HG03025 (cell line): ENCODE data around the gene L3MBTL4.
"Not testable (repeated sequence)": the region's sequence is repeated elsewhere in the genome, so short reads cannot be mapped to it uniquely, and the experiment has no call there.

ENCODE experiments used
- ATAC-seq: cut with Tn5 transposase; IDR thresholded peaks from one replicate; pipeline ENCODE4 v1.9.1; 2021; ENCODE audit warnings: mild to moderate bottlenecking, moderate library complexity; ENCODE audit not compliant: unreplicated experiment, low FRiP score

Gene L3MBTL4

DNA sequence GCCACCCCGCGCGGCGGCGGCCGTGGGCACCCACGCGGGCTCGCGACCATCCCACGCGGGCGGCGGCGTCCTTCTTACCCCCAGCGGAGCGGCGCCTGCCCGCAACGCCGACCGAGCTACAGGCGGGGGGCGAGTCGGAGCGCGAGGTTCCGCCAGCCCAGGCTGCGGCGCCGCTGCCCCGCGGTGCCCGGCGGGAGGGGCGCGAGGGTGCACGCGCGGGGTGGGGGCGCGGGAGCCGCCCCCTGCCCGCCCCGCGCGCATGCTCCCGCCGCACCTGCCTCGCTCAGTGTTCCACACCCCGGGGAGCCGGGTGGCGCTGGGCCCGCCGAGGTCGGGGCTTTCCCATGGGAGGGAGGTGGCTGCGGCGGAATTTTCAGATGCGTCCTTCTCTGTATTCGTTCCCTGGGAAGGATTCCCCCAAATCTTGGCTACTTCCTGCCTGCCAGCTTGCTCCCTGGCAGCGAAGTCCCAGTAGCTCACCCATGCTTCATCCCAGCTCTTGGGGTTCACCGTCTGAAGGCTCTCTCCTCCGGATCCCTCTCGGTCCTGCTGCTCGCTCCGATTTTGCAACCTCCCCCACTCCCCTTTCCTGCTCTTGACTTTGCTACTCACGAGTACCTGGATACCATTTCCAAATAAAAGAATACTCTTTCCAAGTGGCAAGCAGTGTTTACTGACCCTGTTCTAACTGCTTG lies at the start of gene L3MBTL4:
L3MBTL4 (minus strand) TSS at position 189 of the 695 bp plus-strand sequence. CDS start 103,286 bp downstream, outside the sequence.
- ATAC-seq = peak; percentile 46

DNA sequence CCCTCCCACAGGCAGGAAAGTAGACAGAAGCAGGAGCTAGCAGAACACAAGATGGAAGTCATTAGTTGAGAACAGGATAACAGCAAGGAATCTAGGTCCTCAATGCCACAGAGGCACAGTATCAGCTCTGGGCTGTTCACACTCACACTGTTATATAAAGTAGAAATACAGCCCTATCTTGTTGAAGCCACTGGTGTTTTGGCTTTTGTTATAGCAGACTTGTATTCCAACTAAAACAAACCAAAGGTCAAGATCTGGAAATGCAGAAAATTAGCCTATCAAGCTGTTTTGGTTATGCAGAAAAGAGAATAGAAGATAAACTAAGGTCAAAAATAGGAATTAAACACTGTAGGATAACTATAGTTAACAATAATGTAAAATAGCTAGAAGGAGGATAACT lies 37.5 kb upstream of the L3MBTL4 start:
- ATAC-seq = no peak

DNA sequence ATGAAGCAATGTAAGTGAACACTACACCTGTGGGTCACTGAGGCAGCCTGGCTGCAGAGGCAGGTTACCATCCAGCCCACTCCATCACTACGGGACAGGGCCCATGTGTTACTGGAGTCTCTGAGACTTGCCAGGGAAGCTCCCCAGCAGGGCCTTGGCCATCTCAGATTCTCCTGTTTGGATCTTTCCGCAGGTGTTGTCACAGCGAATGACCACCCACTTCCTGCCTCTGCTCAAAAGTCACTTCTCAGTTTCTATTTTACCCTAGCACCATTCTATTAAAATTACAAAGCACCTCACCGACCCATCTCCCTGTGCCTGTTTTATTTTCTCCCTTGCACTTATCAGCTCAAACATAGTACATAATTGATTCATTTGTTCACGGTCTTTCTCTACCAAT lies 34.5 kb upstream of the L3MBTL4 start:
- no peak for ATAC-seq

DNA sequence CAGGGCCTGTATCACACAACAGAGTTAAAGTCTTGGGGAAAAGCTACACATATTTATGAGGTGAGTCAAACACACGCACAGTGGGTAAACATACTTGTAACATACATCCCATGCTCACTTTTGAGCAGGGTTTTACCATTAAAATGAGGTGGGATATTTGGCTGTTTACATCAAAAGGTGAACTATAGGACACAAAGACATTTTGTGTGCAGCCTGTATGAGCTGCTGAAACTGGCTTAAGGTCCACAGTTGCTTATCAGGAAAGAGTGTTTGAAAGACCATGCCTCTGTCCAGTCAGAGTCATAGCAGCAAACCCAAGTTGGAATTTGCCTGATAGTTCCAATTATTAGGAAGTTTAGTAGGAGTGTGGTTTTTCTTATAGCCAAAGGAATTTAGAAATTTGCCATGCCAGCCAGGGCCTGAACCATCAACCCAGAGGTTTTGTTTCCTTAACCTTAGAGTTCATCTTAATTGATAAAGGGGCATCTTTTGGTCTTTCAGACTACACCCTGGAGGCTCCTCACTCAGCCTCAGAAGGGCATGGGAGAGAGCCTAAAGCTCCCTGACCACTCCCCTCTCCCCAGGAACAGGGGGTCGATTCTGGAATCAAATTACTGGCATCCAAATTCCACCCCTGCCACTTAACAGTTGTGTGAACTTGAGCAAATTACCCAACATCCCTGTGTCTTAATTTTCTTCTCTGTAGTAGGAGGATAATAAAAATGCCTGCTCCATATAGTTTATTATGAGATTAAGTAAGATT lies 29.9 kb upstream of the L3MBTL4 start:
- no peak for ATAC-seq

DNA sequence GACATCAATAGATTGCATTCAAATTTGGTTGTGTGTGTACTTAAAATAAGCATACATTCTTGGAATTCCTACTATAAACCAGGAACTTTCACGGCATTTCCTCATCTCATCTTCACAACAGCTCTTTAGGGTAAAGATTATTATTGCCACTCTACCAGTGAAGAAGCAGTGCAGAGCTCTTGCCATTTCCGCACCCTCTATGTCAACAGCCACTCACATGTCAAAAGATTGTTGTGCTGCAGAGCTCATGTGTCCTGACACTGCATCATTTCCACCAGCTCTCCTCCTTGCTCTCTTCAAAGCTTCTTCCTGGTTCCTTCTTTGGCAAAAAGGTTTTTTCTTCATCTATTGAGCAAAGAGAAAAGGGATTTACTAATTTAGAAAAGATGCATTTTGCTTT lies 26.5 kb upstream of the L3MBTL4 start:
- ATAC-seq = no peak

DNA sequence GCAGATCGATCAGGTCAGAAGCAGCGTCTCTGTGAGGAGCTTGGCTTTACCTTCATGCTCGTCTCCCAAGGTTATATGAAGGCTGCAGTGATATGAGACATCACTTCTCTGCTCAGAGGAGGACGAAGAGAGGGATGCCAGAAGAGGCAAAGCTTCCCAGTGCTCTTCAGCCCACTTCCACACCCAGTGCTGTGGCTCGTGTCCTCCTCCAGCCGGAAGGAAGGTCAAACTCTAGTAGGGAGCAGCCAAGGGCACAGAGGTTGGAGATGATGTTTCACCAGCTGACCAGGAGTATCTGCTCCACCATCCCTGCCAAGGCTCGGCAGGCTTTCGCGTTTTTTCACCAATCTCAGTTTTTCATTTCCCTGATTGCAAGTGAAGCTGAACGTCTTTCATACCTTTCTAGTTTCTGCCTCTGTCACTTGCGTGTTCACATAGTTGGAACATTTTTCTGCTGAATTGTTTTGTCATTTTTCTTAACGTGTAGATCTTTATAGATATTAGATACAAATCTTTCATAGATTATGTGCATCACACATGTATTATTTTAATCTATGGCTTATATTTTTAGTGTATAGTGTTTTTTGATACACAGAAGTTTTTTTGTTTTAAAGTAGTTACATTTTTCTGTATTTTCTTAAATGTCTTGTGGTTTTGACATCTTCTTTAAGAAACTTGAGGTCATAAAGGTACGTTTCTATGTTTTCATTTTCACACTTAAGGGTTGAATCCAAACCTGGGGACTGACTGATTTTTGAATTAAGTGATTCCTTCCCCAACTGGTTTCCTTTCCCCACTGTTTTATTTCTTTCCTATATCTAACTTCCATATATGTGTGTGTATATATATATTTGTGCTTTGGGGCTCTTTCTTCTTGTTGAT lies 23.5 kb upstream of the L3MBTL4 start:
- no peak for ATAC-seq

DNA sequence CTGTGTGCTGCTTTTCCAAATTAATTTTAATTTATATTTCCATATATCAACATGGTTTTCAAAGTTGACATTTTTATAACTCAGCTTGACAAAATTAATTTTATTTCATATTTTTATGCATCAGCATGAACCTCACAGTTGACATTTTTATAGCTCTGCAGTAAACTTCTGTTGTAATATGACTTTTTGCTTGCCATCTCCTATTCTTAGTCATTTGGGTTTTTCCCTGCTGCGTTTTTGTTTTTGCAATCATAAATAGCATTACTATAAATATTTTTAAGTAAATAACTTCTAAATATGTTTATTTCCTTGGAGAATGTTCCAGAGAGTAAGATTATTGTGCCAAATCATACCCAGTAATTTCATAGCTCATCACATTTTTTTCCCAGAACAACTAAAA lies 21.0 kb upstream of the L3MBTL4 start:
- no peak for ATAC-seq

DNA sequence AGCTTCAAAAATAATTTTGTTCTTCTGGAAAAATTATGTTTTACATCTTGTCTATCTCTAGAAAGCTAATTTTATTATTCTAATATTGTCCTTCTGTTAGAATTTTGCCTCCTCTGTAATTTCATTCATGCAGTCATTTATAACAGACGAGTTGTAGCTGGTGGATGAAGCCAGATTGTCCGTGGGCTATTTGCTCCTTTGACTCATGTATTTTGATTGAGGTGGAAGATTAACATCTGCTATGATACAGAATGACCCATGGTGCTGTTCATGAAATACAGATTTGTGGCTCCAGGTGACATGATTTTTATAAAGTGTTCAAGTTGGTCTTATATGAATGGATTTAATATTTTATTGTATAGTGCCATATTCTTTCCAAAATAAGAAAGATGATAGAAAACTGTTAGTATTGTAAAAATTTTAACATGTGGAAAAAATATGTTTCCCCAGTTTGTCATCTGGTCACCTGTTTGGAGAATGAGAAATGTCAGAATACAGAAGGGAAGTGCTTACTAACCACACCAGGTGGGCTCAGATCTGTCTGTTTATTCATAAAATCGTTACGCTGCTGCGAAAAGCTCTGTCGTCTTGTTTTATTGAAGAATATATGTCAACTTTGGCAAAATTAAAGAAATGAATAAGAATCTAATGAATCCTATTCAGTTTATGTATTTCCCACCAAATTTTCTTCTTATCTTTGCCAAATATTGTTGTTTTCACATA lies 20.4 kb upstream of the L3MBTL4 start:
- ATAC-seq = no peak

DNA sequence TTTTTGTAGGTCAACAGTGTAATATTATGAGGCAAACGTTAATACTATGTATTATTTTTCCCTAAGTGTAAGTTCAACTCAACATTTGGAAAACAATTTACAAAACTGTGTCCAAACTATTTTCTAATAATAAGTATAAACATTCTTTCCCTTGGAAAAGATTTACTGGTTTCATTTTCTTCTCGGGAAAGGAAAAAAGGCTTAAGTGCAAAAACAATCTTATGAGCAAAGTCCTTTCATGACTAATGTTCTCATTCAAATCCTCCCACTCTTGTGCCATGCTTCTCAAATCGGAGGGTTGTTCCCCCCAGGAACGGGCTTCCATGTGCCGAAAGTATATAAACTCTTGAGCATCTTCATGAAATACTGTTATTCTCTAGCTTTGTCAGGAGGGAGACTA lies 19.8 kb upstream of the L3MBTL4 start:
- no peak for ATAC-seq

DNA sequence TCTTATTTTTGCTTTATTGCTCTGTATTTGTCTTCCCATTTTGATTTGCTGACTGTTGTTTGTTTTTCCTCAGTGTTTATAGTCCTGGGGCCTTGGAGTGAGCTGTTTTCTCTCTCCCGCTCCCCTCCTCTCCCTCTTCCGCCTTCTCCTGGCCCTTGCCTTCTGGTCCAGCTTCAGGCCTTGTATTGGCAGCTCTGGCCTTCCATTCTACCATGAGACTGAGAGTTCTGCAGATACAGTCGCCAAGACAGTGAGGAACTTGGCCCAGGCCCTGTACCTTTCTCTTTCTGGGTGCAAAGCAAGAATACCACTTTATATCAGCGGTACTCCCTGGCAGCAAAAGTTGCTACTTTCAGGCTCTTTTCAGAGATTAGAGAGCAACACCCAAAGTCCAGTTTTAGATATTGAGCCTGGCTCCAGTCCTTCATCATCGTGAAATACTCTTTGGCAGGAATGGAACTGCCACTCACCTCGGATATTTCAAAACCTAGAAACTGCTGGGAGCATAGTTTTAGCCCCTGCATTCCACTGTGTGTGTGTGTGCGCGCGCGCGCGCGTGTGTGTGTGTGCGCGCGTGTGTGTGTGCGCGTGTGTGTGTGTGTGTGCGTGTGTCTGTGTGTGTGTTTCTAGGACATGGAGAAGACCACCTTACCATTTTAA lies 17.1 kb upstream of the L3MBTL4 start:
- no peak for ATAC-seq

DNA sequence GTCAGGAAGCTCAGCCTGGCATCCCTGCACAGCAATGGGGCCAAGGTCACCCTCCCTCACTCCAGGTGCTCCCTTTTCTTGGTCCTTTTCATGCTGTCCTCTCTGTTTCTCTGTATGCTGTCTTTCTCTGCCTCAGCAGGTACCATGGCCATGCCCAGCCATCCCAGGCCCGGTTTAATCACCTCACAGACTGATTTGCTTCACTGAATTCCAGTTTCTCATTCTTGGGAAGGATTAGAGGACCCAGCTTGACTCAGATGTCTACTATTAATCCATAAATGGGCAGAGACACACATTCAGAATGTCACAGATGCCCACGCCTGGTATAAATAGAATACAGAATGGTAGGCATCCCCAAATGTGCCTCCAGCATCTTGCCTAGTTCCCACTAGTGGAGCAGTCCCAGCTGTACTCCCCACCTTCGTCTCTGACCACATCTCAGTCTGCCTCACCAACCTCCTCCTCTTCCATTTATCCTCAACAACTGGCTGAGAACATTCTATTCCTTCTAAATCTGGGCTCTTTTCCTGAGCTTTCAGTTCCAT lies 14.2 kb upstream of the L3MBTL4 start:
- no peak for ATAC-seq

DNA sequence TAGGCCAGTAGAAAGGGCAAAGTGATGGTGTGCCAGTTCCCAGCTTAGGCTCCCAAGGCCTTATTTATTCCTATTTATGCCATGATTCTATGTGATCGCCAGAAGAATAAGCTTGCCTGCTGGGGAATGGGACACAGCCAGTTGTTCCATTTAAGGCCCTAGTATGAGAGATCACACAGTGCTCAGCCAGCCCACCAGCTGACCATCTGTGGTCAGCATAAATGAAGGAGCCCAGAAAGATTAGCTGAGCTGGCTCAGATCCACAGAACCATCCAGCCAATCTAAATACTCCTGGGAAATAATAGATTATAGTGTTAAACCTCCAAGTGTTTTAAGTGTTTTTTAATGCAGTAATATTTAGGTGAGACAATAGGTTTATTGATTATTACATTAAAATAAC lies 12.6 kb upstream of the L3MBTL4 start:
- no peak for ATAC-seq

DNA sequence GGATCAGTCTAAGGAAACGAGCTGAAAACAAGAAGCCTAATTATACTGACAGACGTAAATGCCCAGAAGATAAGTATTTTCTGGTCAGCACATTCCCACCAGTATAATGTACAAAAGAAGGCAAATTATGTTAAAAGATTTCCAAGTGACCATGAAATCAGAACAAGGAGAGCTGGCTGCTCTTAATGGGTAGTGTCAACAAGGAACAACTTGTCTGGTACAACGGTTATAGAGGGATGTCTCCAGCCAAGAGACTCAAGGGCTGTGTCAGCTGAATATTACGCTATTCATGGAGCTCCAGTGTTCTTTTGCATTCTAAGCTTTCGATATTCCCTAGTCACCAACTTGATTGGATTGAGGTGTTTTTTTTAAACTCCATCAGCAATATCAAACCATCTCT lies 8.6 kb upstream of the L3MBTL4 start:
- no peak for ATAC-seq

DNA sequence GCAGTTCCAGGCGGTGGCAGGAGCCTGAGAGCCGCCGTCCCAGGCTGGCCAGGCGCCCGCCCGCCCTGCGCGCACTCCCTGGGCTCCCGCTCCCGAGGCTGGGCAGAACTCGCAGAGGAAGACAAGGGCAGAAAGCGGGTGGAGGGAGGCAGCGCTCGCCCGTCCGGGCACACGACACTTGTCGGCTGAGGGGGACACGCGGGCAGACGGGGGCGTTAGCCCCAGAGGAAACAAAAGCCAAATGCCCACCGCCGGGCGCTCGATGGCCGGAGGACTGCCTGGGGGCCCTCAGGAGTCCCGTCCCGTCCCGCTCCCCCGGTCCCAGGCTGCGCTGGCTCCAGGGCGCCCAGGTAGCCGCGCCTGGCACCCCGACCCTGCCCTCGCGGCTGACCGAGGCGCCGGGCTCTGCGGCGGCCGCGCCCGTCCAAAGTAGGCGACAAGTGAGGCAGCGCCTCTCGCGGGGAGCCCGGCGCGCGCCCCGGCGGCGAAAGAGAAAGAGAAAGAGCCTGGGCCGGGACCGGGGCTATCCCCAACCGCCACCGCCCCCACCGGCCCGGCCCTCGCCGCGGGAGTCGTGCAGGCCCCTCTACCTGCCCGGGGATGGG lies 491 bp downstream of the L3MBTL4 start:
- ATAC-seq = peak; percentile 80

DNA sequence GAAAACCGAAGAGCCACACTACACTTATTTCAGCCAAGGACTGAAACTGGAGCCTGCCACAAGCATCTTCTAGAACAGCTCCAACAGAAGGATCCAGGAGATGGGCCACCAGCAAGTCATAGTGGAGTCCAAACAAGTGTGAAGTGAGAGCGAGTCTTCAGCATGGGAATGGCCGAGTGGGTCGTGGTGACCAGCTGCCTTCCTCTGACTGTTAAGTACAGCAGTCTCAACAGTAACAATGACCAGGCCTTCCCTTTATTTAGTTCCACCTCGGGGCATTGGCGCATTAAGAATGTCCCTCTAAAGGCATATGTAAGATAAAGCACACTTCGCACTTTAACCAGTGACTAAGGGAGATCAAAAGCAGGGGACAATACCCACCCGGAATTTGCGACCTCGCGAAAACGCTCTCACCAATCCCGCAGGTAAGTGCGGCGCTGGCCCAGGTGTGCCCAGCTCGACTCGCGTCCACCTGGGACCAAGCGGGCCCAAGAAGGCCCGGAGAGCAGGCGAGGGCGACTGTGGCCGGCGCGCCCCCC lies 1.1 kb downstream of the L3MBTL4 start:
- no peak for ATAC-seq

DNA sequence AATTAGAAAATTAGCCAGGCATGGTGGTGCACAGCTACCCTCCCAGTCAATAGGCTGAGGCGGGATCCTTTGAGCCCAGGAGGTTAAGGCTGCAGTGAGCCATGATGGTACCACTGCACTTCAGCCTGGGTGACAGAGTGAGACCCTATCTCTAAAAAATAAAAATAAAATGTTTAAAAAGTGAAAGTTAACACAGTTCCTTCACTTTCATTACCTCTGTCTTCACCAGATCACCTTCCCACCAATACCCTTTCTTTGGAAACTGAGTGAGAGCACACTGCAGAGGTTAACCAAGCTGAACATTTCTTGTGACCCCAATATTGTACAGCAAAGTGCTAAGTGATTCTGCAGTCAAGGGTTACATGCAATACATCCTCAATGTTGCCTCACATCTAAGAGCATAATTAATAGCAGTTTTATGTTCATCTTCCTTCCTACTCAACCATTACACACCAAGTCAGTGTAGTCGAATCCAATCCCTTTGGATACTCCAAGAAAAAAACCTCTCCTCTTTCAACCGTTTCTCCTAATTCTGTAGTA lies 1.7 kb downstream of the L3MBTL4 start:
- no peak for ATAC-seq

DNA sequence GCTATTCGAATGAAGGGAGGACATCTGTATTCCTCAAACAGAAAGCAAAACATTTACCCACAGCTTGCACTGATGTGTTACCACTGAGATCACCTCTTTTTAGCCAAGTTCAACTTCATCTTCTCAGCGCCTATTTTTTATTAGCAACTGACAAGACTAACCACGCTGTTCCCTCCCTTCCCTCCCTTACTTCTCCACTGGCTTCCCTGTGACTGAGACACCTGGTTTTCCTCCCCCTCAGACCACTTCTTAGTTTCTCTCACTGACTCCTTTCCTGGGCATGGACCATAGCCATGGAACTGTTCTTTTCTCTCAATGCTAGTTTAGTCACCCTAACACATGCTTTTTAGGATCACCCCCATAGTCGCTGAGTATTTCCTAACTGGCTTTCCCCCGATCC lies 3.3 kb downstream of the L3MBTL4 start:
- ATAC-seq = no peak

DNA sequence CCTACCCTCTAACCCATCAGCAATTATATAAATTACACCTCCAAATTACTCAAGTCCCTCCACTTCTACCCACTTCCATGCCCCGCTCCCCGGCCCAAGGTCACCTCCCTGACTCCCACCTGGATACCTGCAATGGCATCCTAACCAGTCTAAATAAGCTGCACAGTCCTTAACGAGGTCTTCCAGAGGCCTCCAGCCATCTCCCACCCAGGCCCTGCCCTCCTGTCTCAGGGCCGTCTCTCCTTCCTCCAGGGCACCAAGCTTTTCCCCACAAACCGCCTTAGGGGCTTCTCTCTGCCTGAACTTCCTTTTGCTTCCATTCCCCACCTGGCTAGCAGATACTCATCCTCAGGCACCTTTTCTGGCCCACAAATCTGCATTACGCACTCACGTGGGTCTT lies 4.8 kb downstream of the L3MBTL4 start:
- ATAC-seq = no peak

DNA sequence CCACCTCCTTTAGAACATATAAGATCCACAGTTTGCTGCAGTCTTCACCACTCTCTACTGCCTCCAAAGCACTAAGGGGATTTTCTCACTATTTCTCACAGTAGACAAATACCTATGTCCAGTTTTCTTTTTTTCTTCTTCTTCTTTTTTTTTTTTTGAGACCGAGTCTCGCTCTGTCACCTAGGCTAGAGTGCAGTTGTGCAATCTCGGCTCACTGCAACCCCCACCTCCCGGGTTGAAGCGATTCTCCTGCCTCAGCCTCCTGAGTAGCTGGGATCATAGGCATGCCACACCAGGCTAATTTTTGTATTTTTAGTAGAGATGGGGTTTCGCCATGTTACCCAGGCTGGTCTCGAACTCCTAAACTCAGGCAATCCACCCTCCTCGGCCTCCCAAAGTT lies 6.2 kb downstream of the L3MBTL4 start:
- ATAC-seq = not testable (repeated sequence)
